ENCODE measurements around the gene YIPF6. TPM values are rescaled to one million over a fixed set of nuclear protein-coding genes. Genes with fewer than 3 reads are reported as not detected.
"Not testable (repeated sequence)": the region's sequence is repeated elsewhere in the genome, so short reads cannot be mapped to it uniquely, and the experiment has no call there.

YIPF6 gene
- total RNA-seq, 2 donors from 2014 or later = 28.6 to 41.8 TPM

DNA sequence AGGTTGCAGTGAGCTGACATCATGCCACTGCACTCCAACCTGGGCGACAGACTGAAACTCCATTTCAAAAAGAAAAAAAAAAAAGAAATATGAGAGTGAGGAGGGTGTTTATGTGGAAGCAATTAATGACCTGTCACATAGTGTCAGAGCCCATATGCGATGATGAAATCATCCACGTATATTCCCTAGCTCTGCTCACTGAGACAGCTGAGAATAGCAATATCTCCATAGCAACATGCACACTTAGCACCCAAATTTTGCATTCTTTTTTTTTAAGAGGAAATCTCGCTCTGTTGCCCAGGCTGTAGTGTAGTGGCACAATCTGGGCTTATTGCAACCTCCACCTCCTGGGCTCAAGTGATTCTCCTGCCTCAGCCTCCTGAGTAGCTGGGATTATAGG, 34.1 kb upstream of the YIPF6 start:
- DNase-seq (ENCODE audit: low spot score) = no peak
- Histone ChIP-seq H3K4me1 (replicated peaks) (no peaks in the 10 kb centered on the region), H3K36me3 (no peaks in the 10 kb centered on the region), H3K27ac (no peak overlapping the region), H3K4me3 (no peak overlapping the region), H3K27me3 (replicated peaks; ENCODE audit: insufficient read depth) (no peaks in the 10 kb centered on the region), H3K9me3 (no peaks in the 10 kb centered on the region)
- TF ChIP-seq POLR2AphosphoS5 (IDR thresholded peaks at IDR 0.05) = no peak
- TF ChIP-seq, protein P1, sequence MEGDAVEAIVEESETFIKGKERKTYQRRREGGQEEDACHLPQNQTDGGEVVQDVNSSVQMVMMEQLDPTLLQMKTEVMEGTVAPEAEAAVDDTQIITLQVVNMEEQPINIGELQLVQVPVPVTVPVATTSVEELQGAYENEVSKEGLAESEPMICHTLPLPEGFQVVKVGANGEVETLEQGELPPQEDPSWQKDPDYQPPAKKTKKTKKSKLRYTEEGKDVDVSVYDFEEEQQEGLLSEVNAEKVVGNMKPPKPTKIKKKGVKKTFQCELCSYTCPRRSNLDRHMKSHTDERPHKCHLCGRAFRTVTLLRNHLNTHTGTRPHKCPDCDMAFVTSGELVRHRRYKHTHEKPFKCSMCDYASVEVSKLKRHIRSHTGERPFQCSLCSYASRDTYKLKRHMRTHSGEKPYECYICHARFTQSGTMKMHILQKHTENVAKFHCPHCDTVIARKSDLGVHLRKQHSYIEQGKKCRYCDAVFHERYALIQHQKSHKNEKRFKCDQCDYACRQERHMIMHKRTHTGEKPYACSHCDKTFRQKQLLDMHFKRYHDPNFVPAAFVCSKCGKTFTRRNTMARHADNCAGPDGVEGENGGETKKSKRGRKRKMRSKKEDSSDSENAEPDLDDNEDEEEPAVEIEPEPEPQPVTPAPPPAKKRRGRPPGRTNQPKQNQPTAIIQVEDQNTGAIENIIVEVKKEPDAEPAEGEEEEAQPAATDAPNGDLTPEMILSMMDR (IDR thresholded peaks at IDR 0.05) = no peak
- TF ChIP-seq POLR2A (IDR thresholded peaks at IDR 0.05) = no peak
- intact Hi-C loops (cut with DNase I) = no loop called here
- WGBS = 83% methylated on average over 4 of the region's 4 CpGs

DNA sequence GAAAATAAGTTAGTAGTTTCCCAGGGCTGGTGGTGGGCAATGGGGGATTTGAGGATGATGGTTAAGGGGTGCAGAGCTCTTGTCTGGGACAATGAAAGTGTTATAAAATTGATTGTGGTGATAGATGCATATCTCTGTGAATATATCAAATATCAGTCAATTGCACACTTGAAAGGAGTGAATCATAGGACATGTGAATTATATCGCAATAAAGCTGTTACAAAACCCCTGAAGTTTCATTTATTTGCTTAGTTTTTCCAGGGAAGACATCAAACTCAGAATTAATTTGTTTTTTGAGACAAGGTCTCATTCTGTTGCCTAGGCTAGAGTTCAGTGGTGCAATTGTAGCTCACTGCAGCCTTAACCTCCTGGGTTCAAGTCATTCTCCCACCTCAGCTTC, 17.9 kb upstream of the YIPF6 start:
- H3K27ac ChIP-seq = no peak overlapping the region
- no peak for TF ChIP-seq POLR2A (IDR thresholded peaks at IDR 0.05)
- WGBS = 94% methylated on average over 1 of the region's 1 CpG
- H3K4me3 ChIP-seq = no peak overlapping the region
- H3K4me1 ChIP-seq (replicated peaks) = no peaks in the 10 kb centered on the region
- no peak for DNase-seq (ENCODE audit: low spot score)
- no peaks in the 10 kb centered on the region for H3K27me3 ChIP-seq (replicated peaks; ENCODE audit: insufficient read depth)
- intact Hi-C loops (cut with DNase I) = no loop called here
- no peaks in the 10 kb centered on the region for H3K9me3 ChIP-seq
- no peaks in the 10 kb centered on the region for H3K36me3 ChIP-seq

DNA sequence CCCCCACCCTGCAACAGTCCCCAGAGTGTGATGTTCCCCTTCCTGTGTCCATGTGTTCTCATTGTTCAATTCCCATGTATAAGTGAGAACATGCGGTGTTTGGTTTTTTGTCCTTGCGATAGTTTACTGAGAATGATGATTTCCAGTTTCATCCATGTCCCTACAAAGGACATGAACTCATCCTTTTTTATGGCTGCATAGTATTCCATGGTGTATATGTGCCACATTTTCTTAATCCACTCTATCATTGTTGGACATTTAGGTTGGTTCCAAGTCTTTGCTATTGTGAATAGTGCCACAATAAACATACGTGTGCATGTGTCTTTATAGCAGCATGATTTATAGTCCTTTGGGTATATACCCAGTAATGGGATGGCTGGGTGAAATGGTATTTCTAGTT, 12.7 kb upstream of the YIPF6 start:
- H3K36me3 ChIP-seq; H3K4me3 ChIP-seq; H3K27ac ChIP-seq; H3K27me3 ChIP-seq (replicated peaks; ENCODE audit: insufficient read depth); intact Hi-C loops (cut with DNase I); DNase-seq (ENCODE audit: low spot score); H3K4me1 ChIP-seq (replicated peaks); H3K9me3 ChIP-seq: not testable (repeated sequence)
- WGBS = 90% methylated on average over 2 of the region's 3 CpGs

DNA sequence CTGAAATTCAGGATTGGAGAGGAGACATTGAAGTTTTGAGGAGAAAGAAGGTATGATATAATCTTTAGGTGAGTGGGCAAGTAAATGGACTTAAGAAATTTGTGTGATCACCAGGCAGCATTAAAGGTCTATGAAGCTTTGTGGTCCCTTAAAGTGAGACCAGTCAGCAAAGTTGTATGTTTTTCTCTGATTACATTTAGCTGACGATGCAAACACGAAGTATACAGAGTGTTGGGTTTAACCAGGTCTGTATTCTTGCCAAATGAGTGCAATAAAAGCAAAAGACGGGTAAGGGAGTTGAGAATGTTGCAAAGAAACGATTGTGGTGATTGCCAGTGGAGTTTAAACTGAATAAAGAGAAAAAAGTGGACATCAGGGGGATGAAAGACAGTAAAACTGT, 11.6 kb upstream of the YIPF6 start:
- 33% methylated on average over 4 of the region's 4 CpGs for WGBS
- H3K27ac ChIP-seq = no peak overlapping the region
- H3K27me3 ChIP-seq (replicated peaks; ENCODE audit: insufficient read depth) = no peaks in the 10 kb centered on the region
- TF ChIP-seq POLR2A (IDR thresholded peaks at IDR 0.05) (no peak), POLR2AphosphoS5 (IDR thresholded peaks at IDR 0.05) (no peak)
- TF ChIP-seq, protein P1 (IDR thresholded peaks at IDR 0.05) = no peak
- intact Hi-C loops (cut with DNase I) = no loop called here
- no peaks in the 10 kb centered on the region for H3K4me1 ChIP-seq (replicated peaks)
- H3K4me3 ChIP-seq = no peak overlapping the region
- H3K9me3 ChIP-seq = no peaks in the 10 kb centered on the region
- H3K36me3 ChIP-seq = no peaks in the 10 kb centered on the region
- no peak for DNase-seq (ENCODE audit: low spot score)

DNA sequence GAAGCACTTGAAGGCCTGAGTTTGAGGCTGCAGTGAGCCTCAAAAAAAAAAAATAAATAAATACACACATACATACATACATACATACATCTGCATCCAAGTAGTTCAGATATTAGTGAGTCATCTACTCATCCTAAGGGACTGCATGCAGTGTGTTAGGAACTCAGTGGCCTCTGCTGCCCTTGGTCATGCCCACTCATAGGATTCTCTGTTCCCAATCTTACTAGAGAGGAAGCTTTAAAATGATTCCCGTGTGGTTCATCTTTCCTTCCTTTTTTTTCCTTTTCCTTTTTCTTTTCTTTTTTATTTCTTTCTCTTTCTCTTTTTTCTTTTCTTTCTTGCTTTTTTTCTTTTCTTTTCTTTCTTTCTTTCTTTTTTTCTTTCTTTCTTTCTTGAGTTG, 10.9 kb upstream of the YIPF6 start:
- Histone ChIP-seq H3K4me3 (no peak overlapping the region), H3K36me3 (no peaks in the 10 kb centered on the region), H3K9me3 (no peaks in the 10 kb centered on the region), H3K27me3 (replicated peaks; ENCODE audit: insufficient read depth) (no peaks in the 10 kb centered on the region), H3K27ac (no peak overlapping the region), H3K4me1 (replicated peaks) (no peaks in the 10 kb centered on the region)
- intact Hi-C loops (cut with DNase I) = no loop called here
- WGBS = 96% methylated on average over 1 of the region's 1 CpG
- TF ChIP-seq POLR2A (IDR thresholded peaks at IDR 0.05) (no peak), POLR2AphosphoS5 (IDR thresholded peaks at IDR 0.05) (no peak)
- TF ChIP-seq, protein P1 (IDR thresholded peaks at IDR 0.05) = no peak
- no peak for DNase-seq (ENCODE audit: low spot score)

DNA sequence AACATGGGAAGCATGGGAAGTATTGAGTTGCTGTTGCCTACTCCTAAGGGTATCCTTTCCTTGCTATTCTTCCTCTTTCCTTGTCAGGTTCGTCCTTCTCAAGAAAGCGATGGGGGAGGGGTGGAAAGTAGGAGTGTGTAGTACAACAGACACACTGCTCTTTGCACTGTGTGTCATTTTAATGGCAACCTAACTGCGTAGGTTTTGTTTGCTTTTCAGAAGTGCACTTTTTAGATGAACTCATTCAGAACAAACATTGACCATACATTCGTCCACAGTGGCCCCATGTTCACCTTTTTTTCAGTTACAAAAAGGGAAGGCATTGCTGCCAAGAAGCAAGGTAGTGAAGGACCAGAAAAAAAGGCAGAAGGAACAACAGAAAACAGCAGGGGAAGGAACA, 10.2 kb upstream of the YIPF6 start:
- 38% methylated on average over 4 of the region's 4 CpGs for WGBS
- intact Hi-C loops (cut with DNase I) = no loop called here
- H3K27ac ChIP-seq = no peak overlapping the region
- H3K4me3 ChIP-seq = no peak overlapping the region
- H3K9me3 ChIP-seq = no peaks in the 10 kb centered on the region
- no peaks in the 10 kb centered on the region for H3K36me3 ChIP-seq
- H3K27me3 ChIP-seq (replicated peaks; ENCODE audit: insufficient read depth) = no peaks in the 10 kb centered on the region
- H3K4me1 ChIP-seq (replicated peaks) = no peaks in the 10 kb centered on the region
- TF ChIP-seq, protein P1 (IDR thresholded peaks at IDR 0.05) = no peak
- TF ChIP-seq POLR2AphosphoS5 (IDR thresholded peaks at IDR 0.05) (no peak), POLR2A (IDR thresholded peaks at IDR 0.05) (no peak)
- no peak for DNase-seq (ENCODE audit: low spot score)
